ENCODE results near the gene TSHZ2.
"Not testable (repeated sequence)": the region's sequence is repeated elsewhere in the genome, so short reads cannot be mapped to it uniquely, and the experiment has no call there.

Gene TSHZ2

DNA sequence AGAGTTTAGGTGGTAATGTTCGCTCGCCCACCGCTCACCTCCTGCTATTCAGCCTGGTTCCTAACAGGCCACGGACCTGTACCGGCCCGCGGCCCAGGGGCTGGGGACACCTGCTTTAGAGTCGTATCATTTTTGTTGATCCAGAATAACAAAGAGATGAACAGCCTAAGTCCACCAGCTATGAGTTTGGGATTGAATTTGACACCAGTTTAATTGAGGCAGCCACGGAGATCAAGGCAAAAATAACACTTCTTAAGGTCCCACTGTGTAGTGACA, 108.5 kb downstream of the TSHZ2 start:
- ATAC-seq = no peak
- Mint-ChIP-seq H3K27ac (no peak overlapping the region), H3K4me3 (no peak overlapping the region), H3K27me3 (no peaks in the 10 kb centered on the region), H3K9me3 (no peaks in the 10 kb centered on the region), H3K4me1 (peaks cover 10% of the 10 kb centered on the region), H3K36me3 (ENCODE audit: low read depth) (no peaks in the 10 kb centered on the region)
- no peak for DNase-seq

GRCh38 chr20:53080969-53081871, 109.1 kb downstream of the TSHZ2 start:
- no peak overlapping the region for H3K27ac Mint-ChIP-seq
- peaks cover 14% of the 10 kb centered on the region for H3K4me1 Mint-ChIP-seq
- no peaks in the 10 kb centered on the region for H3K9me3 Mint-ChIP-seq
- H3K4me3 Mint-ChIP-seq = no peak overlapping the region
- H3K27me3 Mint-ChIP-seq = no peaks in the 10 kb centered on the region
- H3K36me3 Mint-ChIP-seq (ENCODE audit: low read depth) = no peaks in the 10 kb centered on the region
- DNase-seq (no peak), ATAC-seq (no peak)

DNA sequence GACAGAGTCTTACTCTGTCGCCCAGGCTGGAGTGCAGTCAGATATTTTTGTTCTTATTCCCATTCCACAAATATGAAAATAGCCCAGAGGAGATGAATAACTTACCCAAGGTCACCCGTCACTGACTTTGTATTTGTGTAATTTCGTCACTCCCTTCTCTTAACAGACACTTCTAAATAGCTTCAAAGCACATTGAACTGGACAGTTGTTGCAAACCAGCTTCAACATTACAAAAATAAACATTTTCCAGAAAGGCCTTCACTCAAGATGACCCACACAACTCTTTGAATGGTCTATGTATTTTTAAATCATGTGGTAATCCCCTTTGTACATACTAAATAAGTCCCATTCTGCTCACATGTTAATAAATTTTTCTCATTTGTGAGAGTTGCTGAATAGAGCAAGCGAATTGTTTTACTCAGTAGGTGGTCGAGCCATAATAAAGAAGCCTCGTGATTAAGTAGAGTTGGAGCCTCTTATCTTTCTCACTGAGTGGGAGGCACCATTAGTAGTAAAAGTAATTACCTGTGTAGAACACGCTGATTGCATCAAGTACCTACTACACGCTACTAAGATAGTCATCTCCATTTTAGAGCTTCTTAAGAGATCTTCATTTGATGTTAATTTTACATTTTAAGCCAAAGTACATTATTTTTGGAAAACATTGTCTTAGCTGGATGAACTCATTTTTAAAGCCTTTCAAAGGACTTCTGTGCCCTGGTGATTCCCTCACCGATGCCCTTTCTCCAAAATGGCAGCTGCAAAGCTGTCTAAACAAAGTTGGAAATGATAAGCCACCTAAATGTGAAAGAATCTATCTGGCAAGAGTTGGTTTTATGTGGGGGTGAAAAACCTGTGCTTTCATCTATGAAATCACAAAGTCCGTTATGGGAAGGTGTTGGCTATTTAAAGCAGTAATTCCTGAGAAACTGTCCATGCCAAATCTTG, 110.0 kb downstream of the TSHZ2 start:
- no peaks in the 10 kb centered on the region for H3K27me3 Mint-ChIP-seq
- ATAC-seq (no peak), DNase-seq (no peak)
- H3K27ac Mint-ChIP-seq = no peak overlapping the region
- H3K36me3 Mint-ChIP-seq (ENCODE audit: low read depth) = no peaks in the 10 kb centered on the region
- peaks cover 4% of the 10 kb centered on the region for H3K9me3 Mint-ChIP-seq
- H3K4me3 Mint-ChIP-seq = no peak overlapping the region
- H3K4me1 Mint-ChIP-seq = peaks cover 17% of the 10 kb centered on the region

GRCh38 chr20:53083411-53083810, 111.3 kb downstream of the TSHZ2 start:
- H3K4me1 Mint-ChIP-seq = peaks cover 17% of the 10 kb centered on the region
- no peak for ATAC-seq
- no peak overlapping the region for H3K27ac Mint-ChIP-seq
- DNase-seq = no peak
- H3K27me3 Mint-ChIP-seq = no peaks in the 10 kb centered on the region
- no peaks in the 10 kb centered on the region for H3K36me3 Mint-ChIP-seq (ENCODE audit: low read depth)
- H3K4me3 Mint-ChIP-seq = no peak overlapping the region
- H3K9me3 Mint-ChIP-seq = peaks cover 4% of the 10 kb centered on the region

DNA sequence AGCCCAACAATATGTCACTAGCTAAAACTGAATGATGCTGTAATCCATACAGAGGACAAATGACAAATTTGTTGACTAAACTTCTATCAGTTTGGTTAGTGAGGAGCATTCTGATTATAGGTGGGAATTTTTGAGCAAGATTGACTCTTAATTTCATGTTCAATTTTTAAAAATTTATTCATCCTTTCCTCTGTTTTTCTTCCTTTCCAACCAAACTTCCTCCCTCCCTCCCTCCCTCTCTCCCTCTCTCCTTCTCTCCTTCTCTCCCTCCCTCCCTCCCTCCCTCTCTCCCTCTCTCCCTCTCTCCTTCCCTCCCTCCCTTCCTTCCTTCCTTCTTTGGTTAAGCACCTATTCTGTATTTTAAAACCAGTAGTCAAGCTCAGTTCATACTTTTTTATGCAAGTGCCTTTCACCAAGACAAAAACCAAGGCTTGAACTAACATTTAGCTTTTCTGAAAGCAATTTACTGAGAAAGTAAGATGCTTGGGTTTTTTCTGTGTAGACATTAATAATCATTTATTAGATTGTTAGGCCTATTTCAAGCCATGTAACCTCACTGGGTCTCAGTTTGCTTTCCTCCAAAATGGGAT, 112.3 kb downstream of the TSHZ2 start:
- peaks cover 4% of the 10 kb centered on the region for H3K9me3 Mint-ChIP-seq
- no peak for DNase-seq
- peaks cover 17% of the 10 kb centered on the region for H3K4me1 Mint-ChIP-seq
- H3K36me3 Mint-ChIP-seq (ENCODE audit: low read depth) = no peaks in the 10 kb centered on the region
- H3K27ac Mint-ChIP-seq = no peak overlapping the region
- H3K27me3 Mint-ChIP-seq = no peaks in the 10 kb centered on the region
- no peak overlapping the region for H3K4me3 Mint-ChIP-seq
- no peak for ATAC-seq

DNA sequence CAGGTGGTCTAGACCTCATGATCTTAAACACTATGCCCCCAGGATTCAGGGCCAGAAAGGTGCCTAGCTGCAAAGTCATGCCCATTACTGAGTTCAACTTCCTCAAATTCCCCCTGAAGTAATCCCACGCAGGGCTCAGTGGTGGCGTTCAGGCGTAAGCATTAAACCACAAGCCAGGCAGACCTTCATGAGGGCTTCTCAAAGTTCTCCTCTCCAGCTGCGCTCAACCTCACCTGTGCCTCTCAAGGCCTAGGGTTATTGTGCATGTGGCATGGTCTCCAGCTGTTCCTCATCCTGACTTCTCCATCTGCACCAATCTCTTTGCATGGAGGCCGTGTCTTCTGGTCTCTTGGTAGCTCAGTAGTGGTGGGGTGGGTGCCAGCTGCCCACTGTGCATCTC, 113.6 kb downstream of the TSHZ2 start:
- DNase-seq = no peak
- no peak for ATAC-seq
- peaks cover 4% of the 10 kb centered on the region for H3K9me3 Mint-ChIP-seq
- no peaks in the 10 kb centered on the region for H3K27me3 Mint-ChIP-seq
- peaks cover 17% of the 10 kb centered on the region for H3K4me1 Mint-ChIP-seq
- no peaks in the 10 kb centered on the region for H3K36me3 Mint-ChIP-seq (ENCODE audit: low read depth)
- no peak overlapping the region for H3K27ac Mint-ChIP-seq
- no peak overlapping the region for H3K4me3 Mint-ChIP-seq

GRCh38 chr20:53087037-53087777, 115.0 kb downstream of the TSHZ2 start:
- peaks cover 9% of the 10 kb centered on the region for H3K4me1 Mint-ChIP-seq
- H3K36me3 Mint-ChIP-seq (ENCODE audit: low read depth) = no peaks in the 10 kb centered on the region
- H3K27ac Mint-ChIP-seq = no peak overlapping the region
- no peaks in the 10 kb centered on the region for H3K27me3 Mint-ChIP-seq
- H3K9me3 Mint-ChIP-seq = peaks cover 4% of the 10 kb centered on the region
- H3K4me3 Mint-ChIP-seq = no peak overlapping the region
- ATAC-seq (no peak), DNase-seq (no peak)

DNA sequence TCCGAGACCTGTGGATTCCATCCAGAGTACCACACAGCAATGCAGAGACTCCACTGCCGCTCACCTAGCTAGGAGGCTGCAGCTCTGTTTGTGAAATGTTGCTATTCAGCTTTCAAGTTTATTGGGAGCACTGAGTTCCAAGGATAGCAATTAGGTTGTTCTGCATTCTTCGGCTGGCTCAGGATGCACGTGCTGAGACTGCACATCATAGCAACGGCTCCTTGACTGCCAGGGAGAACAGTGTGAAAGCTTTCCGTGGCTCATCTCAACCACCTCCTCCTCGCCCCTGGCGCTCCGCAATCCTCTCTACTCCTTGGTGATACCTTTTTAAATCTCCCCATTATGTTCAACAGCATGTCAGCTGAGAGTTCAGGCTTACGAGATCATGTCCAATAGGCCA, 116.6 kb downstream of the TSHZ2 start:
- Mint-ChIP-seq H3K36me3 (ENCODE audit: low read depth) (no peaks in the 10 kb centered on the region), H3K27me3 (no peaks in the 10 kb centered on the region), H3K27ac (no peak overlapping the region), H3K4me3 (no peak overlapping the region), H3K9me3 (peaks cover 4% of the 10 kb centered on the region), H3K4me1 (peaks cover 9% of the 10 kb centered on the region)
- ATAC-seq = no peak
- DNase-seq = no peak

DNA sequence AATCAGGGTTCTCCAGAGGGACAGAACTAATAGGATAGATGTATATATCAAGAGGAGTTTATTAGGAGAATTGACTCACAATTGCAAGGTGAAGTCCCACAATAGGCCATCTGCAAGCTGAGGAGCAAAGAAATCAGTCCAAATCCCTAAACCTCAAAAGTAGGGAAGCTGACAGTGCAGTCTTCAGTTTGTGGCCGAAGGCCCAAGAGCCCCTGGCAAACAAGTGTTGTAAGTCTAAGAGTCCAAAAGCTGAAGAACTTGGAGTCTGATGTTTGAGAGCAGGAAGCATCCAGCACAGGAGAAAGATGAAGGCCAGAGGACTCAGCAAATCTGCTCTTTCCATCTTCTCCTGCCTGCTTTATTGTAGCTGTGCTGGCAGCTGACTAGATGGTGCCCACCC, 117.7 kb downstream of the TSHZ2 start:
- H3K4me1 Mint-ChIP-seq; H3K27me3 Mint-ChIP-seq; H3K27ac Mint-ChIP-seq; H3K9me3 Mint-ChIP-seq; H3K4me3 Mint-ChIP-seq; ATAC-seq; DNase-seq; H3K36me3 Mint-ChIP-seq (ENCODE audit: low read depth): not testable (repeated sequence)

DNA sequence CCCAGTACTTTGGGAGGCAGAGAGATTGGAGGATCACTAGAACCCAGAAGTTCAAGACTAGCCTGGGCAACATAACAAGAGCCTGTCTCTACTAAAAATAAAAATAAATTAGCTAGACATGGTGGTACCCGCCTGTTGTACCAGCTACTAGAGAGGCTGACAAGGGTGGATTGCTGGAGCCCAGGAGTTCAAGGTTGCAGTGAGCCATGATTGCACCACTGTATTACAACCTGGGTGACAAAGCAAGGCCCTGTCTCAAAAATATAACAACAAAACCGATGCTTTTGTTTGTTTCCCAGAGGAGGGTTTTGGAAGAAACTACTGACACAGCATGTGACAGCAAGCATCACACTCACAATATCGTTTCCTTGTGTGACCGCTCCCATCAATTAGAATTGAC, 119.6 kb downstream of the TSHZ2 start:
- DNase-seq (no peak), ATAC-seq (no peak)
- Mint-ChIP-seq H3K4me1 (peaks cover 1% of the 10 kb centered on the region), H3K9me3 (peaks cover 2% of the 10 kb centered on the region), H3K36me3 (ENCODE audit: low read depth) (no peaks in the 10 kb centered on the region), H3K4me3 (no peak overlapping the region), H3K27ac (no peak overlapping the region), H3K27me3 (no peaks in the 10 kb centered on the region)

DNA sequence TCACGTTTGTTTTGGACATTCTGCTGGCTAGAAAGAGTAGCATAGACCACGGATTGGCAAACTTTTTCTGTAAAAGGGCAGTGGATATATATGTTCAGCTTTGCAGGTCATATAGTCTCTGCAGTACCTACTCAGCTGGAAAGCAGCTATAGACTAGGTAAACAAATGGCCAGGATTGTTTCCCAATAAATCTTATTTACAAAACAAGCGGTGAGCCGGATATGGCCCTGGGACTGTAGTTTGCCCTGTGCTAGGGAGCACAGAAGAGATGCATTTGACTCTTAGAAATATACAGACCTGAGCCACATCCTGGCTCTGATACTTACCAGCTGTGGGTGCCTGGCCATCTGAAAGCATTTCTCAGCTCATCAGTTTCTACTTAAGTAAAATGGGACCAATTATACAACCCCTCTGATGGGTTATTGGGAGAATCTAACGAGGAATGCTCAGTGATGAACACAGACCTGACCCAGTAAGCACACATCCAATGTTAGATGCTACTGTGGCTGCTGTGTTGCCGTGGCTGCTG, 120.7 kb downstream of the TSHZ2 start:
- Mint-ChIP-seq H3K4me3 (no peak overlapping the region), H3K36me3 (ENCODE audit: low read depth) (no peaks in the 10 kb centered on the region), H3K9me3 (no peaks in the 10 kb centered on the region), H3K4me1 (no peaks in the 10 kb centered on the region), H3K27me3 (no peaks in the 10 kb centered on the region), H3K27ac (no peak overlapping the region)
- ATAC-seq (no peak), DNase-seq (no peak)

DNA sequence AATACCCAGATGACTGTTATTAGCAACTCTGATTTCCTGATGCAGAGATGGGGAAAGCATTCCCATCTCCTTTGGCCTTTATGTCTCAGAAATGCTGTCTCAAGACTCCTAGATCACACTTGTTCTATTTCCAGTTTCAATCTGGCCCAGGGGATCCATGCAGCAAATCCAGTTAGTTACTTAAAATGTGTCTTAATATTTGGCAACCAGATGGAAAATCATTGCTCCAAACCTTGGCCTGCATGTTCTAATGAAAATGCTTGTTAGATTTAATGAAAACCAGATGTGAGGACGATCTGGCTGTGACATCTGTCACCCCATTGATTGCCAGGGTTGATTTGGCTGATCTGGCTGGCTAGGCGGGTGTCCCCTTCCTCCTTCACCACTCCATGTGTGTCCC, 125.2 kb downstream of the TSHZ2 start:
- H3K27ac Mint-ChIP-seq = no peak overlapping the region
- DNase-seq (no peak), ATAC-seq (no peak)
- H3K27me3 Mint-ChIP-seq = no peaks in the 10 kb centered on the region
- H3K4me3 Mint-ChIP-seq = no peak overlapping the region
- no peaks in the 10 kb centered on the region for H3K36me3 Mint-ChIP-seq (ENCODE audit: low read depth)
- no peaks in the 10 kb centered on the region for H3K4me1 Mint-ChIP-seq
- H3K9me3 Mint-ChIP-seq = no peaks in the 10 kb centered on the region

DNA sequence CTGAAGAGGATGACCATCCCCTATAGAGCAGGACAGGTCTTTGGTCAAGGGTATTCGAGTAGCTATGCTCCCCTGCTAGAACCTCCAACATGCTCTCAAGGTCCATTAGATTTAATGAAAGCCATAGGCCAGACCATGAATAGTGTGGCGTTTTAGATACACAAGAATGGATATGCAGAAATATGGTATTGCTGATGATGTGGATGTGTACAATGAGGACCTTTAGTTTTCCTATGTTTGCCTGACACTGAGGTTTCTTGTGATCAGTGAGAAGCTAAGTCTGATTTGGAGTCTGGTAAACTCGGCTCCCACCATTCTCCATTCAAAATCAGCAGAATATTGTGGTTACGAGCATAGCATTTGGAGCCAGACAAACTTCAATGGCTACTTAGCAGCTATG, 125.6 kb downstream of the TSHZ2 start:
- no peak for DNase-seq
- no peak for ATAC-seq
- Mint-ChIP-seq H3K36me3 (ENCODE audit: low read depth) (no peaks in the 10 kb centered on the region), H3K4me1 (no peaks in the 10 kb centered on the region), H3K9me3 (no peaks in the 10 kb centered on the region), H3K27ac (no peak overlapping the region), H3K27me3 (no peaks in the 10 kb centered on the region), H3K4me3 (no peak overlapping the region)

DNA sequence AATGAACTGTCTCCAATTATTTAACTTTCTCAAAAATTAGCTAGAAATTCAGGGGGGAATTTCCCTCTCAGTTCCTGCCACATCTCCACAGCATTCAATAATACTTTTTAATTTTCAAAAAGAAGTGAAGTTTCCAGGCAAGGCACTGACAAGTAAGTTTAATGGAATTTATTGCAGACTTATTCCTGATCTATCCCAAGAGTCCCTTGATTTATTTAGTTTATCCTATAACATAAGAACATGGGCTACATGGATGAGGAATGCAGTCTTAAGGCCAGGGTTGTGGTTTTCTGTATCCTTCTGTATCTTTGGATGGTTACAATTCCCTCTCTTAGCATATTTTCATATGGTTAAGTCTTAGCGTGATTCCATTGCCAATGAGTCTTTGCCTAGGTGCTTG, 126.5 kb downstream of the TSHZ2 start:
- Mint-ChIP-seq H3K9me3 (no peaks in the 10 kb centered on the region), H3K27me3 (no peaks in the 10 kb centered on the region), H3K27ac (no peak overlapping the region), H3K4me1 (no peaks in the 10 kb centered on the region), H3K4me3 (no peak overlapping the region), H3K36me3 (ENCODE audit: low read depth) (no peaks in the 10 kb centered on the region)
- DNase-seq (no peak), ATAC-seq (no peak)

All from activated naive CD8-positive, alpha-beta T cell treated with anti-CD3 and anti-CD28 coated beads, Interleukin-2, amount 50 U/mL, for 24 hours (primary cell).